Measurements from ENCODE around the gene KLF8.

GRCh38 chrX:56231537-56232090 lies 542 bp upstream of the KLF8 start:
- TF ChIP-seq EZH2 (IDR thresholded peaks at IDR 0.05; ENCODE audit: borderline replicate concordance): no peak
- TF ChIP-seq CTCF (IDR thresholded peaks at IDR 0.05; ENCODE audit: poor library complexity): no peak
